Keratinocyte (primary cell): Measurements from ENCODE around the gene TECR. TPM values are rescaled to one million over a fixed set of nuclear protein-coding genes. Genes with fewer than 3 reads are reported as not detected.
"Not testable (repeated sequence)": the region's sequence is repeated elsewhere in the genome, so short reads cannot be mapped to it uniquely, and the experiment has no call there.

Source experiments
- DNase-seq: peaks from one replicate; pipeline ENCODE4 v3.0.0-alpha.2; 2011; ENCODE audit warnings: low read depth, missing footprints, low spot score
- FAIRE-seq: peaks from 2 replicates; lab custom pipeline; 2011; peaks lifted over from hg19 to GRCh38; lab: Jason Lieb, UNC
- H2AFZ ChIP-seq: 2 replicates; pipeline ENCODE4 v1.6.0; 2012; ENCODE audit warnings: low read length, control low read depth, inconsistent platforms; ENCODE audit not compliant: control insufficient read depth
- H3K27ac ChIP-seq: 2 replicates; pipeline ENCODE4 v1.5.1; 2011; ENCODE audit warnings: low read length; ENCODE audit not compliant: control insufficient read depth, insufficient read depth
- H3K27me3 ChIP-seq: 3 replicates; pipeline ENCODE4 v1.6.0; 2011; ENCODE audit warnings: low read length; ENCODE audit not compliant: control insufficient read depth, insufficient read depth; ENCODE audit errors: extremely low read depth
- H3K36me3 ChIP-seq, 2 experiments: 2 replicates in 1 of 2; 3 replicates in 1 of 2; pipeline ENCODE4 v1.5.1; 2011; ENCODE audit warnings: low read length in 2 of 2, mild to moderate bottlenecking in 1 of 2; ENCODE audit not compliant: control insufficient read depth in 2 of 2, insufficient read depth in 2 of 2; ENCODE audit errors: extremely low read depth in 1 of 2
- H3K4me1 ChIP-seq: 3 replicates; pipeline ENCODE4 v1.5.1; 2011; ENCODE audit warnings: low read length; ENCODE audit not compliant: control insufficient read depth, insufficient read depth; ENCODE audit errors: extremely low read depth
- H3K4me2 ChIP-seq: 3 replicates; pipeline ENCODE4 v1.6.0; 2011; ENCODE audit warnings: low read depth, low read length; ENCODE audit not compliant: control insufficient read depth, insufficient read depth; ENCODE audit errors: extremely low read depth
- H3K4me3 ChIP-seq, 3 experiments: fragments of 200-600 bp in 1 of 3; sonication (generic) in 1 of 3; 2 replicates in 2 of 3; 3 replicates in 1 of 3; pipeline ENCODE4 v1.5.1; 2011 to 2016; ENCODE audit warnings: low read length in 3 of 3, mild to moderate bottlenecking in 3 of 3, control low read depth in 2 of 3, inconsistent platforms in 1 of 3, low read depth in 1 of 3, mixed read lengths in 1 of 3, mixed run types in 1 of 3, moderate library complexity in 1 of 3; ENCODE audit not compliant: control insufficient read depth in 2 of 3, insufficient read depth in 2 of 3; ENCODE audit errors: extremely low read depth in 1 of 3
- H3K79me2 ChIP-seq: 2 replicates; pipeline ENCODE4 v1.6.0; 2012; ENCODE audit warnings: low read length; ENCODE audit not compliant: control insufficient read depth, insufficient read depth
- H3K9ac ChIP-seq: 3 replicates; pipeline ENCODE4 v1.6.0; 2011; ENCODE audit warnings: low read length; ENCODE audit not compliant: control insufficient read depth, insufficient read depth; ENCODE audit errors: extremely low read depth
- H3K9me1 ChIP-seq: 3 replicates; pipeline ENCODE4 v1.6.0; 2011; ENCODE audit warnings: low read length; ENCODE audit not compliant: control insufficient read depth, insufficient read depth; ENCODE audit errors: extremely low read depth
- H3K9me3 ChIP-seq: 2 replicates; pipeline ENCODE4 v1.5.1; 2012; ENCODE audit warnings: low read depth, low read length; ENCODE audit not compliant: control insufficient read depth
- H4K20me1 ChIP-seq: 3 replicates; pipeline ENCODE4 v1.6.0; 2011; ENCODE audit warnings: low read length; ENCODE audit not compliant: control insufficient read depth, insufficient read depth; ENCODE audit errors: extremely low read depth
- EZH2 ChIP-seq: IDR thresholded peaks from one replicate; pipeline ENCODE4 v1.6.1; 2012; ENCODE audit warnings: inconsistent platforms, mild to moderate bottlenecking, low read length, moderate library complexity
- dilution Hi-C: fragments of 300-500 bp; cut with MboI; formaldehyde crosslinking; loops from one replicate; pipeline ENCODE4 v1.7.0; 2020; ENCODE audit warnings: low sequenced_read_pairs; ENCODE audit not compliant: extremely low pct_ligation_motif_present
- polyA plus RNA-seq, 5 experiments: library from polyadenylated mRNA; depleted of rRNA in 3 of 5; stranded (reverse) in 3 of 5; stranded (forward) in 1 of 5; unstranded in 1 of 5; fragments of >200 nt; gene quantifications; 1 replicate in 1 of 5; 2 replicates in 3 of 5; 3 replicates in 1 of 5; pipeline versions ENCODE4 v1.2.1 to v1.2.3, GENCODE V29; 2011 to 2012; ENCODE audit warnings: missing spikeins in 2 of 5, low read depth in 1 of 5, low replicate concordance in 1 of 5
- TF ChIP-seq, protein P1 (sequence below), 3 experiments: IDR thresholded peaks in 1 of 3; conservative IDR thresholded peaks in 1 of 3; optimal IDR thresholded peaks in 1 of 3; 2 replicates in 2 of 3; 3 replicates in 1 of 3; pipeline versions ENCODE3 to v1.5.1; 2011; ENCODE audit warnings: low read length in 3 of 3, mild to moderate bottlenecking in 3 of 3, moderate library complexity in 2 of 3, control low read depth in 1 of 3, inconsistent platforms in 1 of 3; ENCODE audit not compliant: insufficient read depth in 2 of 3; ENCODE audit errors: extremely low read depth in 1 of 3

TECR gene
- polyA plus RNA-seq, 1 donor (not counting 4 experiments of a cell fraction or from before 2014, with no cell fraction given), result 92.3 TPM

- H3K9me1 ChIP-seq, result no peaks in the 10 kb centered on the region
- no peaks in the 10 kb centered on the region for H4K20me1 ChIP-seq
- H3K4me3 ChIP-seq, result no peak overlapping the region
- peaks cover 31% of the 10 kb centered on the region for H3K4me1 ChIP-seq
- no peak for FAIRE-seq
- no peaks in the 10 kb centered on the region for H3K27me3 ChIP-seq
- no peak overlapping the region for H3K9ac ChIP-seq
- H3K27ac ChIP-seq, result no peak overlapping the region
- peaks cover 7 to 16% of the 10 kb centered on the region in 2 experiments for H3K36me3 ChIP-seq
- H3K4me2 ChIP-seq, result no peak overlapping the region
- TF ChIP-seq EZH2, result no peak
- TF ChIP-seq, protein P1, sequence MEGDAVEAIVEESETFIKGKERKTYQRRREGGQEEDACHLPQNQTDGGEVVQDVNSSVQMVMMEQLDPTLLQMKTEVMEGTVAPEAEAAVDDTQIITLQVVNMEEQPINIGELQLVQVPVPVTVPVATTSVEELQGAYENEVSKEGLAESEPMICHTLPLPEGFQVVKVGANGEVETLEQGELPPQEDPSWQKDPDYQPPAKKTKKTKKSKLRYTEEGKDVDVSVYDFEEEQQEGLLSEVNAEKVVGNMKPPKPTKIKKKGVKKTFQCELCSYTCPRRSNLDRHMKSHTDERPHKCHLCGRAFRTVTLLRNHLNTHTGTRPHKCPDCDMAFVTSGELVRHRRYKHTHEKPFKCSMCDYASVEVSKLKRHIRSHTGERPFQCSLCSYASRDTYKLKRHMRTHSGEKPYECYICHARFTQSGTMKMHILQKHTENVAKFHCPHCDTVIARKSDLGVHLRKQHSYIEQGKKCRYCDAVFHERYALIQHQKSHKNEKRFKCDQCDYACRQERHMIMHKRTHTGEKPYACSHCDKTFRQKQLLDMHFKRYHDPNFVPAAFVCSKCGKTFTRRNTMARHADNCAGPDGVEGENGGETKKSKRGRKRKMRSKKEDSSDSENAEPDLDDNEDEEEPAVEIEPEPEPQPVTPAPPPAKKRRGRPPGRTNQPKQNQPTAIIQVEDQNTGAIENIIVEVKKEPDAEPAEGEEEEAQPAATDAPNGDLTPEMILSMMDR (optimal IDR thresholded peaks at IDR 0.05 in 1 of 3, IDR thresholded peaks at IDR 0.05 in 1 of 3, conservative IDR thresholded peaks at IDR 0.05 in 1 of 3; ENCODE audit: extremely low read depth in 1 of 3, insufficient read depth in 2 of 3, low read length in 3 of 3), result no peak
- dilution Hi-C loops, result no loop called here
- H2AFZ ChIP-seq, result no peak overlapping the region
- H3K9me3 ChIP-seq, result no peaks in the 10 kb centered on the region
- peaks cover 31% of the 10 kb centered on the region for H3K79me2 ChIP-seq
- no peak for DNase-seq
Observed at GRCh38 chr19:14563989-14564651, 34.7 kb downstream of the TECR start.

GRCh38 chr19:14564652-14565297 is 35.4 kb downstream of the TECR start:
- FAIRE-seq, H3K4me2 ChIP-seq, H3K27me3 ChIP-seq, H3K4me3 ChIP-seq, H2AFZ ChIP-seq, H4K20me1 ChIP-seq, H3K9me1 ChIP-seq, H3K27ac ChIP-seq, H3K9me3 ChIP-seq, DNase-seq, H3K9ac ChIP-seq, dilution Hi-C loops: not testable (repeated sequence)
- H3K79me2 ChIP-seq, result peaks cover 36% of the 10 kb centered on the region
- H3K36me3 ChIP-seq, result peaks cover 7 to 16% of the 10 kb centered on the region in 2 experiments
- peaks cover 31% of the 10 kb centered on the region for H3K4me1 ChIP-seq
